ENCODE data around the gene BCAS3.

DNA sequence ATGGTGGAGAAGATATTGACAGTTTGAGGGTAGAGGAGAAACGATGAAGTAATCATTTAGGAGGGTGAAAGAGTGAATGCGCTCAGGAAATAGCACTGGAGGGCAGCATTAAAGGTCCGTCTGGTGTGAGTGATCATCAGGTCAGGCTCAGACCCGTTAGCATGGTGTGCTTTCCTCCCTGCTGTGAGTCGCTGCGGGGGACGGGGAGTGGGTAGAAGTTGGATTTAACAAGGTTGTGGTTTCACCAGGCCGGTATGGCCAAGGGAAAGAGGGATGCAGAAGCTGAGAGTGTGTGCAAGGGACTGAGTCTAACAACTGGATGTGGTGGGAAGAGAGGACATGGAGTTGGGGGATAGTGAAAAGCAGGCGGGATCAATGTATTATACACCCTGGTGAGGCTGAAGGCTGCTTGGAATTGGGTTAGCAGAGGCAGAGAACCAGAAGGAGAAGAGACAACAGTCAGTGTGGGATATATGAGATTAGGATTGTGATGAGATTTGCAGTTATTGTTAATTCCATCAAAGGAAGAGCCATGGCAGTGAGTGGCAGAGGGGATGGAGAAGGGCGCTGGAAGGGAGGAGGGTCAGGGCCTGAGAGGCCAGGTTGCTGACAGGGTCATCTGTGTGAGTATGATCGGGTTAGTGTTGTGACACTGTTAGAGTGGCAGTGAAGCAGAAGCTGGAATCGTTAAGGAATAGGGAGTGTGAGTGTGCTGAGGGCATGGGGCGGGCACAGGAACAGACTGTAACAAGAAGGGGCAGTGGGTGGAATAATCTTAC, 663.0 kb downstream of the BCAS3 start:
- TF ChIP-seq CTCF (IDR thresholded peaks at IDR 0.05): no peak
- no peak for TF ChIP-seq POLR2A (IDR thresholded peaks at IDR 0.05)

Measured in heart left ventricle (tissue), 13 donors.